ENCODE data around the gene SLC29A4.
"Not testable (repeated sequence)": the region's sequence is repeated elsewhere in the genome, so short reads cannot be mapped to it uniquely, and the experiment has no call there.

Gene SLC29A4

DNA sequence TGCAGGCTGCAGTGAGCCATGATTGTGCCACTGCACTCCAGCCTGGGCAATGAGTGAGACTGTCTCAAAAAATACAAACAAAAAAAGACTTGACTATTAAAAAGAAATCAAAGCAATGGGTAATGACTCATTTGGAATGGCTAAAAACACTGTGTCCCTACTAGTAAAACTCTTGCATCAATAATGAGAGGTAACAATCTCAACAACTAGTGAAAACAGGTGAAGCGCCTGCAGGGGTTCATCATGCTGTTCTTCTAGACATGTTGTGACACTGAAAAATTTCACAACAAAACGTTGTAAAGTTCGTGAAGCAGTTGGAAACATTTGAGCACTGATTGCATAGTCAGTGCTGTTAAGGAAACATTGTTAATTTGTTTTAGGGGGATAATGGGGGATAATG is 26.9 kb upstream of the SLC29A4 start:
- no peak overlapping the region for H3K27ac ChIP-seq (ENCODE audit: low read depth, low read length)
- H3K27me3 ChIP-seq (ENCODE audit: low read length) = no peaks in the 10 kb centered on the region
- no peaks in the 10 kb centered on the region for H4K20me1 ChIP-seq (ENCODE audit: low read depth, low read length)
- no peaks in the 10 kb centered on the region for H3F3A ChIP-seq (ENCODE audit: insufficient read depth)
- H2AFZ ChIP-seq (ENCODE audit: low read depth, low read length, severe bottlenecking) = no peak overlapping the region
- H3K4me3 ChIP-seq (ENCODE audit: insufficient read depth, low read length, poor library complexity, severe bottlenecking) = no peak overlapping the region
- TF ChIP-seq, protein P1, sequence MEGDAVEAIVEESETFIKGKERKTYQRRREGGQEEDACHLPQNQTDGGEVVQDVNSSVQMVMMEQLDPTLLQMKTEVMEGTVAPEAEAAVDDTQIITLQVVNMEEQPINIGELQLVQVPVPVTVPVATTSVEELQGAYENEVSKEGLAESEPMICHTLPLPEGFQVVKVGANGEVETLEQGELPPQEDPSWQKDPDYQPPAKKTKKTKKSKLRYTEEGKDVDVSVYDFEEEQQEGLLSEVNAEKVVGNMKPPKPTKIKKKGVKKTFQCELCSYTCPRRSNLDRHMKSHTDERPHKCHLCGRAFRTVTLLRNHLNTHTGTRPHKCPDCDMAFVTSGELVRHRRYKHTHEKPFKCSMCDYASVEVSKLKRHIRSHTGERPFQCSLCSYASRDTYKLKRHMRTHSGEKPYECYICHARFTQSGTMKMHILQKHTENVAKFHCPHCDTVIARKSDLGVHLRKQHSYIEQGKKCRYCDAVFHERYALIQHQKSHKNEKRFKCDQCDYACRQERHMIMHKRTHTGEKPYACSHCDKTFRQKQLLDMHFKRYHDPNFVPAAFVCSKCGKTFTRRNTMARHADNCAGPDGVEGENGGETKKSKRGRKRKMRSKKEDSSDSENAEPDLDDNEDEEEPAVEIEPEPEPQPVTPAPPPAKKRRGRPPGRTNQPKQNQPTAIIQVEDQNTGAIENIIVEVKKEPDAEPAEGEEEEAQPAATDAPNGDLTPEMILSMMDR (IDR thresholded peaks at IDR 0.05; ENCODE audit: insufficient read depth, low read length, poor library complexity, severe bottlenecking) = no peak
- TF ChIP-seq EZH2phosphoT487 (conservative IDR thresholded peaks at IDR 0.05; ENCODE audit: low read length) = no peak
- H3K9me2 ChIP-seq (replicated peaks; ENCODE audit: insufficient read depth, low read length) = no peaks in the 10 kb centered on the region
- no peaks in the 10 kb centered on the region for H3K36me3 ChIP-seq (ENCODE audit: low read length)
- no peak overlapping the region for H3K4me2 ChIP-seq (ENCODE audit: low read depth, low read length, poor library complexity, severe bottlenecking)
- H3K9ac ChIP-seq (ENCODE audit: low read length) = no peak overlapping the region
- H3K9me3 ChIP-seq (ENCODE audit: insufficient read depth, low read length) = no peaks in the 10 kb centered on the region
- H3K79me2 ChIP-seq (ENCODE audit: insufficient read depth, low read length) = no peaks in the 10 kb centered on the region

DNA sequence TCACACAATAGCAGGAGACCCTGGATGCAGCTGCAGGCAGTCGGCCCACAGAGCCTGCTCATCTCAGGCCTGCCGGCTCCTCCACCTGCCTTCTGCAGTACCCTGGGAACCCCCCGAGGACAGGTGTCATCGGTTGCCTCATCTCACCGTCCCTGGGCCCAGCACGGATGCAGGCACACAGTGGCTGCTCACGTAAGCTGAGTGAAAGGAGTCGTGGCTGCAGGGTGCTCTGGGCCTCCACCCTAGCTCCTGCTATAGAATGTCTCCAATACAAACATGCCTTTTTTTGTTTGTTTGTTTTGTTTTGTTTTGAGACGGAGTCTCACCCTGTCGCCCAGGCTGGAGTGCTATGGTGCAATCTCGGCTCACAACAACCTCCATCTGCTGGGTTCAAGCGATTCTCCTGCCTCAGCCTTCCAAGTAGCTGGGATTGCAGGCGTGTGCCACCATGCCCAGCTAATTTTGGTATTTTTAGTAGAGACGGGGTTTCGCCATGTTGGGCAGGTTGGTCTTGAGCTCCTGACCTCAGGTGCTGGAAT is 22.1 kb upstream of the SLC29A4 start:
- not testable (repeated sequence) for H3K9me3 ChIP-seq (ENCODE audit: insufficient read depth, low read length); H3K4me3 ChIP-seq (ENCODE audit: insufficient read depth, low read length, poor library complexity, severe bottlenecking); H3K79me2 ChIP-seq (ENCODE audit: insufficient read depth, low read length); H3K27me3 ChIP-seq (ENCODE audit: low read length); H3K4me2 ChIP-seq (ENCODE audit: low read depth, low read length, poor library complexity, severe bottlenecking); H3K36me3 ChIP-seq (ENCODE audit: low read length); H3K27ac ChIP-seq (ENCODE audit: low read depth, low read length); H3K9ac ChIP-seq (ENCODE audit: low read length); H3F3A ChIP-seq (ENCODE audit: insufficient read depth); H2AFZ ChIP-seq (ENCODE audit: low read depth, low read length, severe bottlenecking); H3K9me2 ChIP-seq (replicated peaks; ENCODE audit: insufficient read depth, low read length); H4K20me1 ChIP-seq (ENCODE audit: low read depth, low read length)

DNA sequence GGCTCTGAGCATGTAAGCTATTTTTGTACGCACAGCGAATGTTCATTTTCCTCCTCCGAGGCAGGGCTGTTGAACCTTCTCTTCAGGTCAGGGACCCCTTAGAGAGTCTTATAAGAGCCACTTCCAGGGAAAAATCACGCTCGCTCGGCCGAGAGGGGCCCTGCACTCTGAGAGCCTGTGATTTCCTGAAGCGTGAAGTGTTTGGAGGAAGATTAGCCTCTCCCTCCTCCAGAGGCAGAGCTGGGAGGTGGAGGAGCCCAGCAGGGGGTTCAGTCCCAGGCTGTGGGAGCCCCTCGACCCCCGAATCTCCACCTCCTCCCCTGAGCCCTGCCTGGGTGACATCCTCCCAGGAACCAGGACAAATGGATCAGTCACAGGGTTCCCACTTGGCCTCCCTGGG is 19.7 kb upstream of the SLC29A4 start:
- H3K9ac ChIP-seq (ENCODE audit: low read length); H3K4me2 ChIP-seq (ENCODE audit: low read depth, low read length, poor library complexity, severe bottlenecking); H3K36me3 ChIP-seq (ENCODE audit: low read length); H3K4me3 ChIP-seq (ENCODE audit: insufficient read depth, low read length, poor library complexity, severe bottlenecking); H3K27me3 ChIP-seq (ENCODE audit: low read length); H2AFZ ChIP-seq (ENCODE audit: low read depth, low read length, severe bottlenecking); H3K27ac ChIP-seq (ENCODE audit: low read depth, low read length); H3K9me3 ChIP-seq (ENCODE audit: insufficient read depth, low read length); H3F3A ChIP-seq (ENCODE audit: insufficient read depth); H3K9me2 ChIP-seq (replicated peaks; ENCODE audit: insufficient read depth, low read length); H3K79me2 ChIP-seq (ENCODE audit: insufficient read depth, low read length); H4K20me1 ChIP-seq (ENCODE audit: low read depth, low read length): not testable (repeated sequence)

DNA sequence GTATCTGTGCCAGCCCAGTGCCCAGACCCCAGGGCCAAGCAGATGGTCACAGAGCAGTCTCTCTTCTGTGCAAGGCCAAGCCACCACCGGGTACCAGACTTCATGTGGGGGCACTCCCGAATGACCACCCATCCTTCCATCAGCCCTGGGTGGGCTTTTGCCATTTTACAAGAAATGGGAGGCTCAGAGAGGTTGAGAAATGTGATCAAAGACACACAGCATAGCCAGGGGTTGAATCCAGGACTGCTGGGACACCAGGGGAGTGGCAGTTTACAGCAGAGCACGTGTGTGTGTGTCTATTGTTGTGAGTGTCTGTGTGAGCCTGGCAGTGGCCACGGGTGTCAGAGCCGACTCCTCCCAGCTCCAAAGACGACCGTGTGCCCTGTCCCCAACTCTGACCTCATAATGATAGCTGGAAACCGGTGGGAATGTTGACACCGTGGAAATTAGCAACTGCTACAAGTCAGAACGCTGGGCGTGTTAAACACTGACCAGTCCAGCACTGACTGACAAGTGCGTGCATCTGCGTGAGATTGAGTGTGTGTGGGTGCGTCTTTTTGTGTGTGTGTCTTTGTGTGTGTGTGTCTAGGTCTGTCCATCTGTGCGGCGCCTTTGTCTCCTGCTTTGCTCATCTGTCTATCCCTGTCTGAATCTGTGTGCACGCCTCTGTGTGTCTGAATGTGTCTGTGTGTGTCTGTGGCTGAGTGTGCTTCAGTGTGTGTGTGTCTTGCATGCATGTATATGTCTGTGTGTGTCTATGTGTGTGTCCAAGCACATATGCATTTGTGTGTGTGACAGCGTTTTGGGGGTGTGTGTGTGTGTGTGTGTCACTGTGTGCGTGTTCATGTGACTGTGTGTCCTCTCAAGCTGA is 17.2 kb upstream of the SLC29A4 start:
- Histone ChIP-seq H4K20me1 (ENCODE audit: low read depth, low read length) (no peaks in the 10 kb centered on the region), H3K36me3 (ENCODE audit: low read length) (no peaks in the 10 kb centered on the region), H3K27me3 (ENCODE audit: low read length) (no peaks in the 10 kb centered on the region), H3K4me3 (ENCODE audit: insufficient read depth, low read length, poor library complexity, severe bottlenecking) (no peak overlapping the region), H3K9me2 (replicated peaks; ENCODE audit: insufficient read depth, low read length) (no peaks in the 10 kb centered on the region), H3F3A (ENCODE audit: insufficient read depth) (no peaks in the 10 kb centered on the region), H3K27ac (ENCODE audit: low read depth, low read length) (no peak overlapping the region), H3K9ac (ENCODE audit: low read length) (no peak overlapping the region), H3K79me2 (ENCODE audit: insufficient read depth, low read length) (no peaks in the 10 kb centered on the region), H3K4me2 (ENCODE audit: low read depth, low read length, poor library complexity, severe bottlenecking) (no peak overlapping the region), H3K9me3 (ENCODE audit: insufficient read depth, low read length) (no peaks in the 10 kb centered on the region), H2AFZ (ENCODE audit: low read depth, low read length, severe bottlenecking) (no peak overlapping the region)
- TF ChIP-seq, protein P1 (IDR thresholded peaks at IDR 0.05; ENCODE audit: insufficient read depth, low read length, poor library complexity, severe bottlenecking) = no peak
- no peak for TF ChIP-seq EZH2phosphoT487 (conservative IDR thresholded peaks at IDR 0.05; ENCODE audit: low read length)

Measured in SU-DHL-6 (cell line).